ENCODE data around the gene GNGT1.
"Not testable (repeated sequence)": the region's sequence is repeated elsewhere in the genome, so short reads cannot be mapped to it uniquely, and the experiment has no call there.

Gene GNGT1

DNA sequence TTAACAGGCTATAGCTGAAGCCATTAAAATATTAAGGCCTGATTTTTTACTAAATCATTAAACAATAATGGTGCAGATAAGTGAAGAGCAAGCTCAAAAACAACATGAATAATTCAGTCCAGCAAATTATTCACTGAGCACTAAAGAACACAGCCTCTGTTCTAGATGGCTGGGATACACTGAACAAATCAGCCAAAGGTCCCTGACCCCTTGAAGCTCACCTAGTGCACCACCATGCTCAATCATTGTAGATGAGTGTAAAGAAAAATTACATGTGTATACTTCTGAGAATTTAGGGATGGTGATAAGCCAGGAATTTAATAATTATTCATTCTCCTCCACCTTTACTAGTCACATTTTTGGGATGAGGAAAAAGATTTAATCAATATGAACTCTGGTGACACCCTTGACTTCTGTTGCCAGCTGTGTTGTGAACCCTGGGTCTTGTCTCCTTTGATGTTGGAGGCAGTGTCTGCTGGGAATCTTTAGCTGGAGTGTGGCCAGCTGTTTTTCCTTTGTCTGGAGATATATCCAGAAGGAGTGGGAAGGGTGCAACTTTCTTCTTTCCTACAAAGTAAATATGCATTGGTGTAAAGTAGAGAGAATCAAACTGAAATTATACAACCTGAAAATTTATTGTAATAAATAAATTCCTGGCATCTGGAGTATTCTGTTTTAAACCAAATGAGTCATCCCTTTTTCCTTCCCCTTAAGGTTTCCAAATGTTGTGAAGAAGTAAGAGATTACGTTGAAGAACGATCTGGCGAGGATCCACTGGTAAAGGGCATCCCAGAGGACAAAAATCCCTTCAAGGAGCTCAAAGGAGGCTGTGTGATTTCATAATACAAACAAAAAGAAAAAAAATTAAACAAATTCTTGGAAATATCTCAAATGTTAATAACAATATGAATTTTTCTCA, 4.0 kb downstream of the GNGT1 start:
- DNase-seq (ENCODE audit: low read depth), result peak; percentile 91

DNA sequence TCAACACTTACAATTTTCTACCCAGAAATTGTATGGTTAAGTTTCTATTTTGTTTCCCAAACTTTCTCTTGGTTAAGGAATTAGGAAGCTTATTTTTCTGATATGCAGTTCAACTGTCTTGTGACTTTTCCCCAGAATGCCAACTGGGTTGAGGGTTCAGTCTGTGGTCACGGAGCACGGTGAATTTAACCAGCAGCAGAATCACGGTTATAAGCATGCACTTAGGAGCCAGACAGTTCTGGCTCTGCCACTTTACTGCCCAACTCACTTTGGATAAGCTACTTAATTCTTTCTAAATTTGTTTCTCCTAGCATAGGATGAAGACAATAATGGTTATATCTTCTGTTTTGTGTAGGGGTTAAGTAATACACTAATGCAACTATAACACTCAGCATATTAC, 4.9 kb downstream of the GNGT1 start:
- DNase-seq (ENCODE audit: low read depth), result not testable (repeated sequence)

DNA sequence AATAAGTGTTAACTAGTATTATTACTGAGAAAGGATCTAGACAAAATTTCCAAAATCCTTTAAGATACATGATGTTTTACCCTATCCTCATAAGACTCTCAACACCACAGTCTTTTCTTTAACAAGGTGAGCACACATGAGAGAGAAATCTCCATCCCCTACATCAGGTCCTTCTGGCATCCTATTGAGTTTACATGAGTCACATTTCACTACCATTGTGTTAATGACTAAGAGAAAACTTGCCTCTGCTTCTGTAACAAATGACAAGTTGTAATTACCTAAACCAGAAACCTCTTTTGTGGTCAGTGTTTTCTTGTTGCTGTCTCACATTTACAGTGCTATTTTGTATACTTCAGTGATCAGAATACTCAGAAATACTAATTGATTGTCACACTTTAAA, 5.3 kb downstream of the GNGT1 start:
- DNase-seq (ENCODE audit: low read depth), result not testable (repeated sequence)

DNA sequence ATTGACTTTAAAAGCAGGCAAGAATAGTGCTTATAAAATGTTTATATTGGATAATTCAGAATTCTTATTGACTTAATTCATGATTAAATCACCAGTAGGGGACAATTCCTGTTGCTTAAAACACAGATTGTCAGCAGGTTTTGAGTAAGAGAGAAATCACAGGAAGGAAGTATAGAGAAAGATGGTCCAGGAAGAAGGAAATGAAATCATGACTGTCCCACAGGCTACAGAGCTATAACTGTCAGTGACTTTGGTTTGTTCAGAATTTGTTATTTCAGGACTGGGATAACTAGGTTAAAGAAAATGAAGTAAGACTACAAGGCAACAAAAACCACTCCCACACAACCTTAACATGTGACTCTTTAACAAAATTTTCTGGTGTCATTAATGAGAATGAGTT, 6.8 kb downstream of the GNGT1 start:
- no peak for DNase-seq (ENCODE audit: low read depth)

DNA sequence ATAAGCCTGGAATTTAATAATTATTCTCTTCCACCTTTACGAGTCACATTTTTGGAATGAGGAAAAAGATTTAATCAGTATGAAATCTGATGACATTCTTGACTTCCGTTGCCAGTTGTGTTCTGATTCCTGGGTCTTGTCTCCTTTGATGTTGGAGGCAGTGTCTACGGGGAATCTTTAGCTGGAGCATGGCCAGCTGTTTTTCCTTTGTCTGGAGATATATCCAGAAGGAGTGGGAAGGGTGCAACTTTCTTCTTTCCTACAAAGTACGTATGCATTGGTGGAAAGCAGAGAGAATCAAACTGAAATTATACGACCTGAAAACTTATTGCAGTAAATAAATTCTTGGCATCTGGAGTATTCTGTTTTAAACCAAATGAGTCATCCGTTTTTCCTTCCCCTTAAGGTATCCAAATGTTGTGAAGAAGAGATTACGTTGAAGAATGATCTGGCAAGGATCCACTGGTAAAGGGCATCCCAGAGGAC, 8.3 kb downstream of the GNGT1 start:
- DNase-seq (ENCODE audit: low read depth), result peak; percentile 41

DNA sequence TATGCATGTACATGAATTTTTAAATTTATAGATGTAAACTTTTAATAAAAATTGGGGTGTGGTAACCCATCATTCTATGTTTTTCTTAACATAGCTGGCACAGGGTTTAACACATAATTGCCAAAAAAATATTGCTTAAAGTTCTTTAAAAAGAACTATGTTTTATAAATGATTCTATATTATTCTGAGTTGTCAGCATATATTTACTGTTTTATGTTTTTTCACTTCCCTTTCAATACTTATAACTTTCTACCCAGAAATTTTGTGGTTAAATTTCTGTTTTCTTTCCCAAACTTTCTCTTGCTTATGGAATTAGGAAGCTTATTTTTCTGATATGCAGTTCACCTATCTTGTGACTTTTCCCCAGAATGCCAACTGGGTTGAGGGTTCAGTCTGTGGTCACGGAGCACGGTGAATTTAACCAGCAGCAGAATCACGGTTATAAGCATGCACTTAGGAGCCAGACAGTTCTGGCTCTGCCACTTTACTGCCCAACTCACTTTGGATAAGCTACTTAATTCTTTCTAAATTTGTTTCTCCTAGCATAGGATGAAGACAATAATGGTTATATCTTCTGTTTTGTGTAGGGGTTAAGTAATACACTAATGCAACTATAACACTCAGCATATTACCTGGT, 9.0 kb downstream of the GNGT1 start:
- not testable (repeated sequence) for DNase-seq (ENCODE audit: low read depth)

DNA sequence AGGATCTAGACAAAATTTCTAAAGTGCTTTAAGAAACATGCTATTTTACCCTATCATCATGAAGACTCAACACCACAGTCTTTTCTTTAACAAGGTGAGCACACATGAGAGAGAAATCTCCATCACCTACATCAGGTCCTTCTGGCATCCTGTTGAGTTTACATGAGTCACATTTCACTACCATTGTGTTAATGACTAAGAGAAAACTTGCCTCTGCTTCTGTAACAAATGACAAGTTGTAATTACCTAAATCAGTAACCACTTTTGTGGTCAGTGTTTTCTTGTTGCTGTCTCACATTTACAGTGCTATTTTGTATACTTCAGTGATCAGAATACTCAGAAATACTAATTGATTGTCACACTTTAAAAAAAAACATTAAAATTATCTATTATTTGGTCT, 9.5 kb downstream of the GNGT1 start:
- not testable (repeated sequence) for DNase-seq (ENCODE audit: low read depth)

DNA sequence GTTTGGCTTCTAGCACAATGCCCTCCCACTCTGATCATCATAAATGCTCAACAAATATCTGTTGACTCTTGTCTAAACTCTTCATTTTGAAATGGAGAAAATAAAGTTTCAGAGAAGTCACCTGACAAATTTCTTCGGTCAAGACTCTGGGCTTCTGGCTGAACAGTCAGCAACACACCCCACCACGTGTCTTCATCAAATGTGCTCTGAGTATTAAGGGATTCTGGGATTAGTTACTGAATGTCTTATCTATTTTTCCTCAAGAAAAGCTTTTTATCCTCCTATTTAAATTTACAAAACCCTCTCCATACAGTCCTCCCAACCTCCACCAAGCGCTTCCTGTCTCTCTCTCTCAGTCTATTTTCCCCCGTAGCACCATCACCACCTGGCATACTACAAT, 9.9 kb downstream of the GNGT1 start:
- DNase-seq (ENCODE audit: low read depth), result not testable (repeated sequence)

DNA sequence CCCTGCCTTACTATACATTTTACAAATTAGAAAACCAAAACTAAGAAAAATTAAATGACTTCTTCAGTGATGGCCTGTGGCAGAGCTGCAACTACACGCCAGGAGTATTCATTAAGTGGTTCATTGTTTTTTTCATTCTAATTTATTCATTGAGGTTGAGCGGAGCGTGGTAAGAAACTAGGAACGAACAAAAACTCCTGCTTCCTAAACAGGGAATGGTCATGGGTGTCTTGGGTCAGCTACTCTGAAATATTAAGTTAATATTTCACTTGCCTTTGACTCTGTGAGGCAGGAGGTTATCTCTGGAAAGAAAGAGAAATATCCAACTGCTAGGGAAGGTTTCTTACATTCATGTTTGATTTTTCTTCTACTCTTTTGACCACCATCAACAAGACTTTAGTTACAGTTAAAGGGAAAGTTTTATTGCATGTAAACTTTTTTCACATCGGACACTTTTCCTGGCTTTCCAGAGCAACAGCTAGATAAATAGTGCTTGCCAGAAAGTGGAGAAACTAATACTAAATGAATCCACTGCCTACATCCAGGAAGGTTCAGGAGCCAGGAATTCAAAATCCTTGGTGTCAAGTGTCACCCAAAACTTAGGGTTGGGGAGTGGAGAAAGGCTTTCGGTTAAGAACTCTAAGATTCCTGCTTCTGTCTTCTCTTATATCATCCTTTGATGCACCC, 14.3 kb downstream of the GNGT1 start:
- DNase-seq (ENCODE audit: low read depth), result peak; percentile 33

DNA sequence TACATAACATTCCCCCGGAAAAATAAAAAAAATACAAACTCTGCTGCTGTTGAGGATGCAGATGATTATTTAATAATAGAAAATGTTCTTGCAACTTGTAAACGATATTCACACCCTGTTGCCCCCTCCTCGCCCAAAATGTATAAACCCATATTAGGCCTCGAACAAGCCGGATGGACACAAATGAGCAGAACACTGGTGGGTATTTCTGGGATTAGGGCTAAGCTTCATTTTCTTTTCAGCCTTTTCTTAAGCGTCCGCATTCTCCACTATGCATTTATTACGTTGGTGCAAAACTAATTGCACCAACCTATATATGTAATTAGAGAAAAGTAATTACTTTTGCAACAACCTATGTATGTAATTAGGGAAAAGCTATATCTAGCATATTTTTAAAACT, 14.8 kb downstream of the GNGT1 start:
- peak; percentile 3 for DNase-seq (ENCODE audit: low read depth)

DNA sequence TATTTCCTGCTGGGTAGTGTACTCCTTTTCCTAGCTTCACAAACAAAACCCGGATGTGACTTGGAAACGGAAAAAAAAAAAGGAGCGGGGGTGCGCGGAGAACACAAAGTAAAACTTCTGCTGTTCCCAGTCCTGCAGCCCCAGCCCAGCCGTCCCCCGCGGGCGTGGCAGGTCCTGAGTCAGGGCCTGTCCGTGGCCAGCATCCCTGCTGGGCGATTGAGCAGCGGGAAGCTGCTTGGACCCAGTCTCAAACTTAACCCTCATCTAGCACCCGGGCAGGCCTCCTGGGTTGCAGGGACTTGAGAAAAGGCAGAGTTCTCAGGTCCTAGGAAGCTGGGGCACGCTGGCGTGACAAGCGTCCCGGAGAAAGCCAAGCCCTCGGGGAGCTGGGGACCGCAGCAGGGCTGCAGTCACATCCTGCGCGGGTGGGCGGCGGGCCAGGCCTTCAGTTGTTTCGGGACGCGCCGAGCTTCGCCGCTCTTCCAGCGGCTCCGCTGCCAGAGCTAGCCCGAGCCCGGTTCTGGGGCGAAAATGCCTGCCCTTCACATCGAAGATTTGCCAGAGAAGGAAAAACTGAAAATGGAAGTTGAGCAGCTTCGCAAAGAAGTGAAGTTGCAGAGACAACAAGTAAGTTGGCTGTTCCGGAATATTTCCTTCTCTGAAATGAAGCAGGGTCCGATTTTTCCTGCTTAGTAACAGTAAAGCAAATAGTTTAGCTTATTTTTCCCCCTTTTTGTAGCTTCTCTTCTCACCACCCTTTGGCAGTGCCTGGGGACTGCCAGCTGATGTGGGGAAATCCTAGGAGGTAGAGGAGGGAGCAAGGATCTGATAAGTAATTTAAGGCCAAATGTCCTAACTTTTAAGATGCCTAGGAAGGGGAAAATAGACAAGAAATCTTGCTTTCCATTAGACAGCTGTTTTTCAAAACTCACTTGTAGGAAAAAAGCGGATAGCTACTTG, 15.5 kb downstream of the GNGT1 start, which contains the start of gene GNG11:
Gene GNG11 (plus strand): TSS at position 129 of the 960 bp plus-strand sequence. CDS start 403 bp downstream, at position 532.
- peak; percentile 79 for DNase-seq (ENCODE audit: low read depth)

DNA sequence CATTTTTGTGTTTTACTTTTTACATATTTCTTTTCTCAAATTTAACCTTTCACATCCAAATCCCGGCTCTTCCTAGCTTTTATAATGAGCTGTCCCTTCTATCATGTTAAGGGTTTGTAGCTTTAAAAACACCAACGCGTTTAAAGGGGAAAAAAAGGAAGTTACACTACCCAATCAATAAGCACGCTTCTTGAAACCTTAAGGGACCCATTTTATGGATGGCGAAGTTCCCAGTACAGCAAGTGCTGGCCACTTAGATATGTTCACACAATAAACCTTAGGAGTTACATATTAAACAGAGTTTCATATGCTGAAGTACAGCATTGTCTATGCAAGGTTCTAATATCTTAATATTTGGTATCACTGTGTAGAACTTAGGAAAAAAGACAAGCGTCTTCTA, 16.9 kb downstream of the GNGT1 start:
- DNase-seq (ENCODE audit: low read depth), result peak; percentile 19

DNA sequence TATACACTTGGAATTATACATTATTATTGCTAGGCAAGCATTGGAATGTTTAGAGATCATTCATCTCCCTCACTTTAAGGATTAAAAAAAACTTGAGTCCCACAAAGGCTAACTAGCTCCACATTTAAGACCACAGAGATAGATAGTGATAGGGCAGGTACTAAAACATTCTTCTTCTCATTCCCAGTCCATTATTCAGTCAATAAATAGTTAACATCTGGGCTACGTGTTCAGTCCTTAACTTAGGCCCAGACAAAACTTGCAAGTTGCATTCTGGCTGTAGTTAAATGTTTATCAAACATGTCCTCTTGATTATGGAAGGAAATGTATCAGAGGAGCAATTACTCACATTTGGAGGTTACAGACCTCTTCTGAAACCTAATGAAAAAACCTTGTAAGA, 17.6 kb downstream of the GNGT1 start:
- DNase-seq (ENCODE audit: low read depth), result no peak

DNA sequence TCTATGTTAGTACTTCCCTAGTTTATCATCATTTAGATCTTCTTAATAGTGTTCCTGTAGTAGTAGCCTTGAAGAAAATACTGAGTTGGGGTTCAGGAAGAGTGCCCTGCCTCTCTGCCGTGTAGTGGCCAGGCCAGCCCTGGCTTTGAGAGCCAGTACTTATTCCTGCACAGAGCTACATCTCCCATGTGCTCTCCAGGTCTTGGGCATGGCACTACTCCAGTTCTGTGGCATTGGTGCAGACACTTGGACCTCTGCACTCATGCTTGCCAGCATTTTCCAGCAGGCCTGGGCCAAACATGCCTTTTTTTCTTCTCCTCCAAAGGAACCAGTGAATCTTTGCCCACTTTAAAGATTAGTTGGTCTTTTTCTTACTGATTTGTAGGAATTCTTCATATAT, 20.4 kb downstream of the GNGT1 start:
- DNase-seq (ENCODE audit: low read depth), result no peak

DNA sequence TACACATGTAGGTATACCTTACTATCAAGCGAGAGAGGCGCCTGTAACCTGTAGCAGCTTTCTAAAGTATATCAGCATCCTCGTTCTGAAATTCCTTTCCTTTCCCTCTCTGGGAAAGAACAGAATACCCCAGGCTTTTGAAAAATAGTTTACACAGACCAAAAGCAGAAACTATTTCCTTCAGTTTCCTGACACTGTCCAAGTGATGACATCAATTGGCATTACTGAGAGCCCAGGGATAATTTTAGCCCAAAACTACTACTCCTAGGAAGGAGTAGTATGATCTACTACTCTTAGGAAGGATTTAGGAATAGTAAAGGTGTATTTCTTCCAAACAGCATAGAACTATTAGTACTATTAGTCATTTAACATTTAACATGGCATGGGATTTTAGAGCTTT, 21.2 kb downstream of the GNGT1 start:
- no peak for DNase-seq (ENCODE audit: low read depth)

DNA sequence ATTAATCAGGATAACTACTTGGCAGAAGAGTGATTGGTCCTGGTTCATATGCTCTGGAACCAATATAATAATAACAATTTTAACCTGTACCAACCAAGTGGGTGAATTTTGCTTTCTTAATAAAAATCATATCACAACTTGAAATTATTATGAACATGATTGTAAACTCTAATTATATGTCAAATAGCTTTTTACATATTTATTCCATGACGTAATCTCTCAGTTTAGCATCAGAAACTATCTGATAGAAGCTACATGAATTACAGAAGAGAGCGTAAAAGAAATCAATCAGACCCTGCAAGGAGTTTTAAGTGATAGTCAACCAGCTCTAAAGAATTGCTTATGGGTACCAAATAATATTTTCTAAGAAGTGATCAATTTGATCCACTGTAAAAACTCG, 25.3 kb downstream of the GNGT1 start:
- DNase-seq (ENCODE audit: low read depth), result no peak

DNA sequence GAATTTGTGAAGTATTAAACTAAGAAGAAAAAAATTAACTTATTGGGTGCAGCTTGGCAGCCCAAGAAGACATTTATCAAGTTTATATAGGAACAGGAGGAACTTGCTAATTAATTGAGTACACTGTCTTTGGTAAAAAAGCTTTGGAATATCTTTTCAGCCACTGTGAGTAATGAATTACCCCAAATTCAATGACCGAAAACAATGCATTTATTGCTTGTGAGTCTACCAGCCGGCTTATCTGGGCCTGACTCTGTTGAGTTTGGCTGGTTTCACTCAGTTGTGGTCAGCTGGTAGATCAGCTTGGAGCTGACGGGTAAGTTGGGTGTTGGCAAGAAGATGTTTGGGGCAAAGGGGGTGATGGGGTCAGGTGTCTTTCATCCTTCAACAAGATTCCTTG, 26.8 kb downstream of the GNGT1 start:
- no peak for DNase-seq (ENCODE audit: low read depth)

DNA sequence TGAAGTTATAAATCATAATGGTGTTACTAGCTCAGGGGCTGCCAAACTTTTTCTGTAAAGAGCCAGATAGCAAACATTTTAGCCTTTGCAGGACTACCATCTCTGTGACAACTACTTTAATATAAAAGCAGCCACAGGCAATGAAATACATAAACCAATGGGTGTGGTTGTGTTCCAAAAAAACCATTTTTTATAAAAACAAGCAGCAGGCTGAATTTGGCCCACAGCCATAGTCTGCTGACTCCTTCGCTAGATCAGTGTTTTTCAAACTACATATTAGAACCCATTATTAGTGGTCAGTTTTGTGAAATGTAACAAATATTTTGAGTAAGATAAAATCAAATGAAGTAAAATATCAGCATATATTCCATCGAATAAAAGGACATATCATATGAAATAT, 28.7 kb downstream of the GNGT1 start:
- no peak for DNase-seq (ENCODE audit: low read depth)

DNA sequence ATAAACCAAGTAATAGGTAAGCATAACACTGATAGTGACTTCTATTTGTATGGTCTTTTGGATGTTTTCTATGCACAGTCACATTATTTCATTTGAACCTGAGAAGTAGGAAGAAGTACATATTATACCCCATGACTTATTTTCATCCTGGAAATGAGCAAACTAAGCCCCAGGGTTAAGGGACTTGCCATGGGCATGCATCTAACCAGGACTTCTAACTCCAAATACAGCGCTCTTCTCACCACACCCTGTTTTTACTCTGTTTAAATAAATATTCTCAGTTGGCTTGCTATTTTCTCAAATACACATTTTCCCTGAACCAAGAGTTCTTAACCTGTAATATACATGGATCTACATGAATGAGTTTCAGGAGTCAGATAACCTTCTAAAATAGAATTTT, 31.5 kb downstream of the GNGT1 start:
- DNase-seq (ENCODE audit: low read depth), result no peak

DNA sequence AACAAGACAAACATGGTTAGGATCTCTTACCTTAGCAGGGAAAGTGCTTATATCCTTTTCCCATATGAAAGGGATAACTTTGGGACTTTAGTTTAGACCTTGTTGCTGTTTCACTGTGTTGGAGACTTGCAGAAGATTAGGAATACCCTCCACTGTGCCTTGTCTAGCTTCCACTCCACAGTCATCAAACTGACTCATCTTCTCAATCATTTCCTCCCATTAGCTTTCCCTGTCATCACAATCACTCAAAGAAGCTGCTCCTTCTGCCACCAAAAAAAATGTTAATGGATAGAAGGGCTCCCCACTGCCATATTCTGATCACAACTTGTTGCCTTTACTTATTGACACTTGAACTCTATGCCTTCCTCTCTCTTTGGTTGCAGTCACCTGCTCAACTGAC, 31.9 kb downstream of the GNGT1 start:
- DNase-seq (ENCODE audit: low read depth), result no peak

DNA sequence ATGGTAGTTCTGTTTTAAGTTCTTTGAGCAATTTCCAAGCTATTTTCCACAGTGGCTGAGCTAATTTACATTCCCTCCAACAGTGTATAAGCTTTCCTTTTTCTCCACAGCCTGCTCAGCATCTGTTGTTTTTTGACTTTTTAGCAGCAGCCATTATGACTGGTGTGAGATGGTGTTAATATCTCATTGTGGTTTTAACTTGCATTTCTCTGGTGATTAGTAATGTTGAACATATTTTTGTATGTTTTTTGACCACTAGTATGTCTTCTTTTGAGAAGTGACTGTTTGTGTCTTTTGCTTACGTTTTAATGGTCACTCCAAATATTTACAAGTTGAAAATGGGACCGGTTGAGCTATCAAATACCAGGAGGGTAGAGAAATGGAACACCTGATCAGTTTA, 35.6 kb downstream of the GNGT1 start:
- DNase-seq (ENCODE audit: low read depth), result peak; percentile 32

All from fibroblast of gingiva (primary cell).